Cardiac muscle cell (in vitro differentiated cells and primary cell): ENCODE data around the gene FRMD4B. TPM values are rescaled to one million over a fixed set of nuclear protein-coding genes. Genes with fewer than 3 reads are reported as not detected.
A peak's percentile ranks its signal among the peaks of the same experiment; 100 is the strongest.

Source experiments
- DNase-seq, 2 donors: peaks; one replicate each; pipeline versions ENCODE4 v3.0.0 to v3.0.0-alpha.2; 2010 to 2017; ENCODE audit warnings: low read depth in 1 of 2, low spot score in 1 of 2
- H3K27ac ChIP-seq: fragments of 200-600 bp; sonication (generic); 2 replicates; pipeline ENCODE4 v1.5.1; 2016
- H3K27me3 ChIP-seq: fragments of 200-600 bp; sonication (generic); 2 replicates; pipeline ENCODE4 v1.6.0; 2016; ENCODE audit warnings: control low read depth
- H3K36me3 ChIP-seq: fragments of 200-600 bp; sonication (generic); 2 replicates; pipeline ENCODE4 v1.5.1; 2016; ENCODE audit warnings: control low read depth
- H3K4me1 ChIP-seq: fragments of 200-600 bp; sonication (generic); 2 replicates; pipeline ENCODE4 v1.8.1; 2017; ENCODE audit warnings: low read depth, mild to moderate bottlenecking, mixed run types
- H3K4me3 ChIP-seq: fragments of 200-600 bp; sonication (generic); 2 replicates; pipeline ENCODE4 v1.5.1; 2016; ENCODE audit warnings: mild to moderate bottlenecking
- H3K9me3 ChIP-seq: fragments of 200-600 bp; sonication (generic); 2 replicates; pipeline ENCODE4 v1.5.1; 2017; ENCODE audit warnings: low read depth, mild to moderate bottlenecking, control low read depth
- polyA plus RNA-seq: library from polyadenylated mRNA; unstranded; fragments of >200 nt; fragmentation: Nextera tagmentation; extraction: Ambion mirVana; gene quantifications from 2 replicates; pipeline ENCODE4 v1.2.1, GENCODE V29; 2016
- total RNA-seq: library from RNA; depleted of rRNA; stranded (reverse); fragments of >200 nt; gene quantifications from 2 replicates; pipeline ENCODE4 v1.2.3, GENCODE V29; 2016
- TF ChIP-seq, protein P1 (sequence below): IDR thresholded peaks from 2 replicates; pipeline ENCODE4 v1.5.1; 2012; ENCODE audit warnings: low read depth, mild to moderate bottlenecking, low read length

The FRMD4B gene
- total and polyA plus RNA-seq, 2 experiments from 2014 or later, result 38.6 to 78.7 TPM

DNA sequence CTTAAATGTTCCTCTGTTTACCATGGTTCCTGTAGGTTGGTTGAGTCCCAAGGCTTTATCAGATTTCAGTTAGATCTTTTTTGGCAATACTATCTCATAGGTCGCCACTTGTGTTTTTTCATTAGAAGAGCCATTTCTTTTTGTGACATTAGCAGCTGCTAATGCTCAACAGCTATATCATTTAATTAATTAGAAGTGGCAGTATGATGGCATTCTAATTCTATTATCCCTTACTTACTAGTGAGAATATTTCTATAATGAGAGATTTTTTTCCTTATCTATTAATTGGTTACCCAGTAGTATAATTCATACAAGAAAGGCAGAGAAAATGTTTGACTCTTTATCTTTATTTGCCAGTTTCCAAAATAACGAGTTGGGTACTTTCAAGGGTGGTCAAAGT, 25.2 kb downstream of the FRMD4B start:
- Histone ChIP-seq H3K27me3 (no peaks in the 10 kb centered on the region), H3K4me1 (no peaks in the 10 kb centered on the region), H3K4me3 (no peak overlapping the region), H3K36me3 (no peaks in the 10 kb centered on the region), H3K9me3 (no peaks in the 10 kb centered on the region), H3K27ac (no peak overlapping the region)
- TF ChIP-seq, protein P1, sequence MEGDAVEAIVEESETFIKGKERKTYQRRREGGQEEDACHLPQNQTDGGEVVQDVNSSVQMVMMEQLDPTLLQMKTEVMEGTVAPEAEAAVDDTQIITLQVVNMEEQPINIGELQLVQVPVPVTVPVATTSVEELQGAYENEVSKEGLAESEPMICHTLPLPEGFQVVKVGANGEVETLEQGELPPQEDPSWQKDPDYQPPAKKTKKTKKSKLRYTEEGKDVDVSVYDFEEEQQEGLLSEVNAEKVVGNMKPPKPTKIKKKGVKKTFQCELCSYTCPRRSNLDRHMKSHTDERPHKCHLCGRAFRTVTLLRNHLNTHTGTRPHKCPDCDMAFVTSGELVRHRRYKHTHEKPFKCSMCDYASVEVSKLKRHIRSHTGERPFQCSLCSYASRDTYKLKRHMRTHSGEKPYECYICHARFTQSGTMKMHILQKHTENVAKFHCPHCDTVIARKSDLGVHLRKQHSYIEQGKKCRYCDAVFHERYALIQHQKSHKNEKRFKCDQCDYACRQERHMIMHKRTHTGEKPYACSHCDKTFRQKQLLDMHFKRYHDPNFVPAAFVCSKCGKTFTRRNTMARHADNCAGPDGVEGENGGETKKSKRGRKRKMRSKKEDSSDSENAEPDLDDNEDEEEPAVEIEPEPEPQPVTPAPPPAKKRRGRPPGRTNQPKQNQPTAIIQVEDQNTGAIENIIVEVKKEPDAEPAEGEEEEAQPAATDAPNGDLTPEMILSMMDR, result no peak
- no peak for DNase-seq

DNA sequence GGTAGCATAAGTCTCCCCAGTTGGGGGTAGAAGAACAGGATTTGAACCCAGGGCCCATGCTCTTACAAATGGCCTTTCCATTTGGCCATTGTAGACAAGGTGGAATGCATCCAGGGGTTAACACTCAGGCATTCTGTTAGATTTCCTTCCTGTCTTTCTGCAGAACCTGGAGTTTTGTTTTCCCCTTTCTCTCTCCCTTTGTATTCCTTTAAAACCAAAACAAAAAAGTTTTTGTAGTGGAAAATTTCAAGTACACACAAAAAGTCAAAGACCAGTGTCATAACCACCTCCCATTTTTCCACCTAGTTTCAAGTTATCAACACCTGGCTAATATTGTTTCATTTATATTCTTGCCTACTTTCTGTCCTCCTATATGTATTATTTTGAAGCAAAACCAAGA, 26.0 kb downstream of the FRMD4B start:
- TF ChIP-seq, protein P1, result no peak
- H3K27me3 ChIP-seq, result no peaks in the 10 kb centered on the region
- H3K36me3 ChIP-seq, result no peaks in the 10 kb centered on the region
- no peaks in the 10 kb centered on the region for H3K4me1 ChIP-seq
- no peak for DNase-seq
- H3K4me3 ChIP-seq, result no peak overlapping the region
- H3K9me3 ChIP-seq, result no peaks in the 10 kb centered on the region
- no peak overlapping the region for H3K27ac ChIP-seq

DNA sequence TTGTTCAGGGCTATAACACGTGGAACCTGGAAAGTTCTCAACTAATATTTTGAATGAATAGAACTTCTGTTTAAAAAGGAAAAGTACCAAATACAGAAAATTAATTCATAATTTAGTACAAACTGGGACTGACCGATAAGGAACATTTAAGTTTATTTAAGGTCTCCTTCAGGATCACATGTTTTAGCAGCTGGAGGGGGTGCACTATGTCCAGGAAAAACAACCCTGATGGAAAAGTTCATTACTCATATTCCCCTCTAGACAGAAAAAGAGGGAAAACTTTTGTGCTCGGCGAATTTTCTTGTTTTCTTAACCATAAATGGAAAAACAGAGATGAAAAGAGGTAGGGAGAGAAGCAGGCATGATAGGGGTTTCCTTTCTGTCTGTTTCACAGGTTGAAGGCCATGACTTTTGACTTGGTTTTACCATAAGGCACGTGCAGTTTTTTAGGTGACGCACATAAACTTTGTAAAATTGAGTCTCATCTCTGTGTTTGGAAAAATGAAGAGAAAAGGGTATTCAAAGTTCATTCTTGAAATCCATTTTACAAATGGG, 26.5 kb downstream of the FRMD4B start:
- TF ChIP-seq, protein P1, result no peak
- no peaks in the 10 kb centered on the region for H3K9me3 ChIP-seq
- no peak overlapping the region for H3K4me3 ChIP-seq
- H3K36me3 ChIP-seq, result no peaks in the 10 kb centered on the region
- H3K27me3 ChIP-seq, result no peaks in the 10 kb centered on the region
- no peak overlapping the region for H3K27ac ChIP-seq
- no peaks in the 10 kb centered on the region for H3K4me1 ChIP-seq
- no peak for DNase-seq

DNA sequence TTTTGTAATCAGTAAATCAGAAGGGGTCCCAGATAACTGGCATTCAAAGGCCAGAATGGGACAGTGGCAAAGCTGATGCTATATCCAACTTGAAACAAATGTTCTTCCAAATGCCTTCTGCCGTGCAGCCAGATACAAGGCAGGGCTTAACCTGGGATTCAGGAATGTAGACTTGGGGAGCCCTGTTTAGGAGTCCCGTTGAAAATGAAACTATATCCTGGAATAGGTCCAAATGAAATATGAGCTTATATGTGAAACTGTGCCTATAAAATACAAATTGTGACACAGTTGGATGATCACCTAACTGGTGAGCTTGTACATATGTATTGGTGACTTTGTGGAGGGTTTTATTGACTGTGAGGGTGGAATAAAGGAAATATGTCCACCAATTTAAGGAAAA, 28.7 kb downstream of the FRMD4B start:
- no peak overlapping the region for H3K27ac ChIP-seq
- no peak for DNase-seq
- no peaks in the 10 kb centered on the region for H3K9me3 ChIP-seq
- H3K4me3 ChIP-seq, result no peak overlapping the region
- H3K27me3 ChIP-seq, result no peaks in the 10 kb centered on the region
- H3K36me3 ChIP-seq, result no peaks in the 10 kb centered on the region
- H3K4me1 ChIP-seq, result no peaks in the 10 kb centered on the region
- TF ChIP-seq, protein P1, result no peak

DNA sequence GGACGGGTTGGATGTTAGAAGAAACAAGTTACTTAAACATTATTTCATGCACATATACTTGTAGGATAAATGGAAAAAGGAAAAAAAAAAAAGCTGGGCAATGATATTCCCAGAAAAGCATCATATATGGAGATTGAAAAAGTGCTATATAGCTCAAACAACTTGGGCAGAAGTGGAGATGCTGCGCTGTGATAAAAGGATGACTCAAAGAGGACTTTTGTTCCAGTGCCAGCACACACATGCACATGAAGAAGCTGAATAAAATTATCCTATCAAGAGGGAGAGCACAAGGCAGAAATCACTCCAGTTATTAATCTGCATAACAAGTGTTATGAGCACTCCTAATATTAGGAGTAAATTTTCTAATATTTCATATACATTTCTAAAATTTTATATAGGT, 30.9 kb downstream of the FRMD4B start:
- TF ChIP-seq, protein P1, result no peak
- Histone ChIP-seq H3K4me1 (no peaks in the 10 kb centered on the region), H3K27ac (no peak overlapping the region)

DNA sequence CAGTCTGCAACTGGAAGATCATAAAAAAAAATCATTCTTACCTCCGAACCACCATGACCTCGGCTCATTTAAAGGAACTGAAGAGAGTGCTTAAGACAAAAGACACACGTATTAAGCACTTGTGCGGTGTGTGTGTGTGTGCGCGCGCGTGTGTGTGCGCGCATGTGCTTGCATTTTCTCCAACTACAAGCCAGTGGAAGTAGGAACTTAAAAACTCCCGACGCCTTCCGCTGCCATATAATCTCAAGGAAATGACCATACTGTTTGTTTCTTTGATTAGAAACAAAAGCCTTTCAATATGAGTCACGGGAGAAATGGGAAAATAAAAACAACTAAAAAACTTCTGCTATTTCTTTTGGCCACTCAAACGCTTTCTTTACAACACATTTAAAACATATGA, 32.4 kb downstream of the FRMD4B start:
- no peaks in the 10 kb centered on the region for H3K4me1 ChIP-seq
- H3K27me3 ChIP-seq, result no peaks in the 10 kb centered on the region
- H3K27ac ChIP-seq, result no peak overlapping the region
- H3K36me3 ChIP-seq, result no peaks in the 10 kb centered on the region
- H3K9me3 ChIP-seq, result no peaks in the 10 kb centered on the region
- no peak overlapping the region for H3K4me3 ChIP-seq
- DNase-seq, result peak in 1 of 2 donors; percentile 46
- TF ChIP-seq, protein P1, result no peak

More for the DNA sequence above, 30.9 kb downstream of the FRMD4B start:
- no peak for DNase-seq
- Histone ChIP-seq H3K27me3 (no peaks in the 10 kb centered on the region), H3K4me3 (no peak overlapping the region), H3K36me3 (no peaks in the 10 kb centered on the region), H3K9me3 (no peaks in the 10 kb centered on the region)
